Body of pancreas (tissue), 4 donors: Measurements from ENCODE around the gene CYB561D2. TPM values are rescaled to one million over a fixed set of nuclear protein-coding genes. Genes with fewer than 3 reads are reported as not detected.

ENCODE experiments used
- ATAC-seq: fragments of 150-250 bp; one replicate; pipeline ENCODE4 v1.9.1; 2016
- DNase-seq, 4 donors: peaks; one replicate each; pipeline ENCODE4 v3.0.0-alpha.2; 2019
- H3K27ac ChIP-seq, 4 donors: fragments of 200-600 bp; sonication (generic); 1 replicate in 3 of 4; 2 replicates in 1 of 4; pipeline versions ENCODE4 v1.5.1 to v1.6.1; 2016 to 2019; ENCODE audit warnings: mild to moderate bottlenecking in 1 of 4, mixed read lengths in 1 of 4, moderate library complexity in 1 of 4
- H3K27me3 ChIP-seq, 2 donors: fragments of 200-600 bp; sonication (generic); one replicate each; pipeline ENCODE4 v1.6.0; 2016; ENCODE audit warnings: mild to moderate bottlenecking in 1 of 2
- H3K36me3 ChIP-seq, 2 donors: fragments of 200-600 bp; sonication (generic); replicated peaks in 1 of 2; 2 replicates each; pipeline ENCODE4 v1.5.1; 2016; ENCODE audit warnings: low read depth in 2 of 2; ENCODE audit not compliant: insufficient read depth in 1 of 2
- H3K4me1 ChIP-seq: fragments of 200-600 bp; sonication (generic); one replicate; pipeline ENCODE4 v1.6.0; 2016
- H3K4me3 ChIP-seq, 2 donors: fragments of 200-600 bp; sonication (generic); 1 replicate in 1 of 2; 2 replicates in 1 of 2; pipeline ENCODE4 v1.5.1; 2016 to 2019
- H3K9me3 ChIP-seq, 3 donors: fragments of 200-600 bp; sonication (generic); 1 replicate in 2 of 3; 2 replicates in 1 of 3; pipeline ENCODE4 v1.5.1; 2016
- POLR2A ChIP-seq, 3 donors: fragments of 450-650 bp; IDR thresholded peaks; one replicate each; pipeline ENCODE4 v1.6.1; 2016; ENCODE audit warnings: antibody characterized with exemption in 3 of 3, mild to moderate bottlenecking in 2 of 3
- WGBS, 2 donors: methylation state at CpG; one replicate each; pipeline ENCODE4 v1.1.5; 2017; 5-methylcytosine and 5-hydroxymethylcytosine counted together
- intact Hi-C: fragments of 100-400 bp; cut with DNase I; formaldehyde crosslinking; loops from one replicate; pipeline ENCODE4 v1.15.1; 2023
- total RNA-seq, 2 donors: library from RNA; depleted of rRNA; stranded (reverse); fragments of >200 nt; gene quantifications; one replicate each; pipeline ENCODE4 v1.1.0, GENCODE V29; 2016
- TF ChIP-seq, protein P1 (sequence below), 7 experiments: fragments of 450-650 bp in 4 of 7; fragments of 200-600 bp in 3 of 7; sonication (generic) in 3 of 7; IDR thresholded peaks; one replicate each; pipeline ENCODE4 v1.5.1; 2016 to 2019; ENCODE audit warnings: antibody characterized with exemption in 7 of 7

Gene CYB561D2
- total RNA-seq, 2 donors from 2014 or later: 11.4 to 29.0 TPM

DNA sequence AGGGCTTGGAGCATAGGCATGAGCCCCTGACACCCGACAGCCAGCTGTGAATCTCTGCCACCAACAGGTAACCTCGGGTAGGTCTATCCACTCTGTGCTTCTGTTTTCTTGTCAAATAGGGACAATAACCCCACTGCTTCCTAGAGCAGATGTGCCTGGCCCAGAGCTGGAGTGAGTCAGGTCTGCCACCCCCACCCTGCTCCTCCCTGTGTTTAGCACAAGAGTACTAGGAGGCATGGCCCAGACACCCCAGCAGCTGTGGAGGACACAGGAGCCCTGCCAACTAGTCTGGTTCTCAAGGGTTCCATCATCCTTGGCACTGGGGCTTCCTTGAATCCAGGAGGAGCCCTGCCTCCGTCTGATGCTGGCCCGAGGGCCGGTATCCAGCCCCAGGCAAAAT is 42.4 kb downstream of the CYB561D2 start:
- Histone ChIP-seq H3K4me3 (no peak overlapping the region), H3K4me1 (peaks cover 19% of the 10 kb centered on the region), H3K9me3 (no peaks in the 10 kb centered on the region), H3K27ac (no peak overlapping the region), H3K27me3 (no peaks in the 10 kb centered on the region), H3K36me3 (no peaks in the 10 kb centered on the region)
- ATAC-seq (no peak), DNase-seq (no peak)
- intact Hi-C loops: no loop called here
- WGBS, 2 donors: 71 to 85% methylated on average over 4 to 5 of the region's 5 CpGs
- TF ChIP-seq POLR2A (IDR thresholded peaks at IDR 0.05): no peak
- TF ChIP-seq, protein P1, sequence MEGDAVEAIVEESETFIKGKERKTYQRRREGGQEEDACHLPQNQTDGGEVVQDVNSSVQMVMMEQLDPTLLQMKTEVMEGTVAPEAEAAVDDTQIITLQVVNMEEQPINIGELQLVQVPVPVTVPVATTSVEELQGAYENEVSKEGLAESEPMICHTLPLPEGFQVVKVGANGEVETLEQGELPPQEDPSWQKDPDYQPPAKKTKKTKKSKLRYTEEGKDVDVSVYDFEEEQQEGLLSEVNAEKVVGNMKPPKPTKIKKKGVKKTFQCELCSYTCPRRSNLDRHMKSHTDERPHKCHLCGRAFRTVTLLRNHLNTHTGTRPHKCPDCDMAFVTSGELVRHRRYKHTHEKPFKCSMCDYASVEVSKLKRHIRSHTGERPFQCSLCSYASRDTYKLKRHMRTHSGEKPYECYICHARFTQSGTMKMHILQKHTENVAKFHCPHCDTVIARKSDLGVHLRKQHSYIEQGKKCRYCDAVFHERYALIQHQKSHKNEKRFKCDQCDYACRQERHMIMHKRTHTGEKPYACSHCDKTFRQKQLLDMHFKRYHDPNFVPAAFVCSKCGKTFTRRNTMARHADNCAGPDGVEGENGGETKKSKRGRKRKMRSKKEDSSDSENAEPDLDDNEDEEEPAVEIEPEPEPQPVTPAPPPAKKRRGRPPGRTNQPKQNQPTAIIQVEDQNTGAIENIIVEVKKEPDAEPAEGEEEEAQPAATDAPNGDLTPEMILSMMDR (IDR thresholded peaks at IDR 0.05): no peak

DNA sequence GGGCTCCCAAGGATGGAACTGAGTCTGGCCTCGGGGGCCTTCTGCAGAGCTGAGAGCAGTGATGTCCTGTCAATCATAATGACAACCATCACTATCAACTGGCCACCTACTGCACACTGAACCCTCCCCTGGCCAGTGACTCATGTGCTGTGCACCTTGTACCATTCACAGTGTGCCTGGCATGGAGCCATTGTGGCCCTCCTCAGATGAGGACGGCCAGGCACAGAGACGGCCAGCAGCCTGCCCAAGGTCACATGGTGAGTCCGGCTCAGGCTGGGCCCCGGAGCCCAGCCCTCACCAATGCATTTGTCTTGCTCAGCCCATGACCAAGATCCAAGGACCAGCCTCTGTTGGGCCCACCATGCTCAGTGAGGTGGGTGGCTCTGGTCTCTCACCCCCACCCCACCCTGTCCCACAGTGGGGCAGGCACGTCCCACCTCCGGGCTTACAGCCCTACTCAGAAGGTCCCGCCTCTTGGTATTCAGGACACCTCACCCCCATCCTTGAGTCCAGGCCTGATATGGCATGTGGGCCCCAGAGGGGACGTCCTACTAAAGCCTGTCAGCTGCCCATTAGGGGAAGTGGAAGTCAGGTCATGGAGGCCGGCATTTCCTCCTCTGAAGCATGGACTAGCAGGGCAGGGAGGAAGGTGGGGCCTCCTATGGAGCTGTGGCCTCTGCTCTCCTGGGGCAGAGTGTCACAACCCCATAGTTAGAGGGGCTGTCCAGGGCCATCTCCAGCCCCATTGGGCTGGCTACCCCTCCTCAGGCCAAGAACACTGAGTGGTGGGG is 44.6 kb downstream of the CYB561D2 start:
- DNase-seq: peak in 2 of 4 donors; percentile 19 to 78
- peaks cover 11% of the 10 kb centered on the region for H3K4me1 ChIP-seq
- no peak for ATAC-seq

GRCh38 chr3:50396502-50396901 is 45.8 kb downstream of the CYB561D2 start:
- no peak for ATAC-seq
- Histone ChIP-seq H3K4me3 (no peak overlapping the region), H3K27me3 (no peaks in the 10 kb centered on the region), H3K4me1 (no peaks in the 10 kb centered on the region), H3K27ac (no peak overlapping the region), H3K9me3 (no peaks in the 10 kb centered on the region), H3K36me3 (no peaks in the 10 kb centered on the region)
- no peak for TF ChIP-seq POLR2A (IDR thresholded peaks at IDR 0.05)
- TF ChIP-seq, protein P1 (IDR thresholded peaks at IDR 0.05): no peak
- WGBS, 2 donors: 91 to 92% methylated on average over 9 to 10 of the region's 10 CpGs
- intact Hi-C loops: no loop called here
- no peak for DNase-seq

More for the DNA sequence above, 44.6 kb downstream of the CYB561D2 start:
- Histone ChIP-seq H3K27ac (no peak overlapping the region), H3K9me3 (no peaks in the 10 kb centered on the region), H3K4me3 (no peak overlapping the region), H3K27me3 (no peaks in the 10 kb centered on the region), H3K36me3 (no peaks in the 10 kb centered on the region)
- TF ChIP-seq, protein P1 (IDR thresholded peaks at IDR 0.05): no peak
- no peak for TF ChIP-seq POLR2A (IDR thresholded peaks at IDR 0.05)
- WGBS, 2 donors: 77 to 85% methylated on average over 4 to 10 of the region's 10 CpGs
- intact Hi-C loops: no loop called here

GRCh38 chr3:50401978-50402595 is 51.4 kb downstream of the CYB561D2 start:
- TF ChIP-seq, protein P1 (IDR thresholded peaks at IDR 0.05): no peak
- TF ChIP-seq POLR2A (IDR thresholded peaks at IDR 0.05): no peak
- ATAC-seq: no peak
- WGBS, 2 donors: 23 to 30% methylated on average over 5 of the region's 5 CpGs
- H3K4me3 ChIP-seq: no peak overlapping the region
- H3K36me3 ChIP-seq: no peaks in the 10 kb centered on the region
- DNase-seq: peak in 2 of 4 donors; percentile 19 to 29
- no peaks in the 10 kb centered on the region for H3K4me1 ChIP-seq
- no peak overlapping the region for H3K27ac ChIP-seq
- intact Hi-C loops: no loop called here
- no peaks in the 10 kb centered on the region for H3K9me3 ChIP-seq
- no peaks in the 10 kb centered on the region for H3K27me3 ChIP-seq

Other genes with a start within 250 kb of the CYB561D2 start
- gene SEMA3F, start 195.5 kb upstream of the CYB561D2 start, total RNA-seq: 10 to 100 TPM in 1 of 2 donors, 1 to 10 TPM in 1; 5.2 to 25.4 TPM
- not detected for gene GNAT1, start 159.3 kb upstream of the CYB561D2 start, total RNA-seq
- 10 to 100 TPM in 1 of 2 donors, 1 to 10 TPM in 1; 4.6 to 48.0 TPM for gene SLC38A3, start 145.6 kb upstream of the CYB561D2 start, total RNA-seq
- 10 to 100 TPM; 46.2 to 53.7 TPM for gene GNAI2, start 114.7 kb upstream of the CYB561D2 start, total RNA-seq
- 100 to 1,000 TPM in 1 of 2 donors, 10 to 100 TPM in 1; 71.1 to 116 TPM for gene SEMA3B, start 81.7 kb upstream of the CYB561D2 start, total RNA-seq
- gene LSMEM2, start 71.8 kb upstream of the CYB561D2 start, total RNA-seq: not detected
- gene IFRD2, start 58.4 kb upstream of the CYB561D2 start, total RNA-seq: 100 to 1,000 TPM in 1 of 2 donors, 10 to 100 TPM in 1; 75.8 to 103 TPM
- gene HYAL3, start 51.5 kb upstream of the CYB561D2 start, total RNA-seq: 1 to 10 TPM in 1 of 2 donors, under 1 TPM in 1; 0.99 to 2.3 TPM
- gene NAA80, start 51.5 kb upstream of the CYB561D2 start, total RNA-seq: 10 to 100 TPM in 1 of 2 donors, 1 to 10 TPM in 1; 4.4 to 11.2 TPM
- 10 to 100 TPM; 13.0 to 20.4 TPM for gene HYAL1, start 47.3 kb upstream of the CYB561D2 start, total RNA-seq
- gene HYAL2, start 28.1 kb upstream of the CYB561D2 start, total RNA-seq: 10 to 100 TPM; 35.6 to 48.3 TPM
- gene TUSC2, start 22.6 kb upstream of the CYB561D2 start, total RNA-seq: 10 to 100 TPM; 12.9 to 31.6 TPM
- 10 to 100 TPM; 26.7 to 30.0 TPM for gene RASSF1, start 10.0 kb upstream of the CYB561D2 start, total RNA-seq
- 1 to 10 TPM; 1.3 to 2.3 TPM for gene ZMYND10, start 5.1 kb upstream of the CYB561D2 start, total RNA-seq
- gene NPRL2, start 87 bp upstream of the CYB561D2 start, total RNA-seq: 10 to 100 TPM; 27.0 to 30.9 TPM
- 10 to 100 TPM; 39.4 to 54.1 TPM for gene TMEM115, start 8.7 kb downstream of the CYB561D2 start, total RNA-seq
- gene CACNA2D2, start 152.8 kb downstream of the CYB561D2 start, total RNA-seq: 1 to 10 TPM; 1.3 TPM
- gene C3orf18, start 216.9 kb downstream of the CYB561D2 start, total RNA-seq: 10 to 100 TPM in 1 of 2 donors, 1 to 10 TPM in 1; 6.3 to 11.4 TPM
- 1 to 10 TPM; 6.7 to 9.6 TPM for gene HEMK1, start 218.7 kb downstream of the CYB561D2 start, total RNA-seq